H9 (cell line): Measurements from ENCODE around the gene PTGER4. TPM values are rescaled to one million over a fixed set of nuclear protein-coding genes. Genes with fewer than 3 reads are reported as not detected.

Source experiments
- DNase-seq: peaks from one replicate; pipeline ENCODE4 v3.0.0-alpha.2; 2017
- H2AFZ ChIP-seq: one replicate; pipeline ENCODE4 v1.6.1; 2013; ENCODE audit warnings: mild to moderate bottlenecking, low read length, control low read depth, moderate library complexity
- H2AK5ac ChIP-seq: 2 replicates; pipeline ENCODE4 v1.6.1; 2013; ENCODE audit warnings: low read length, control low read depth, mixed read lengths; ENCODE audit not compliant: insufficient read length
- H2BK120ac ChIP-seq: one replicate; pipeline ENCODE4 v1.6.1; 2013; ENCODE audit warnings: low read depth, mild to moderate bottlenecking, low read length, control low read depth, inconsistent platforms; ENCODE audit not compliant: poor library complexity, severe bottlenecking
- H2BK12ac ChIP-seq: 2 replicates; pipeline ENCODE4 v1.6.1; 2013; ENCODE audit warnings: low read length, control low read depth, mixed read lengths, low read depth; ENCODE audit not compliant: insufficient read length
- H2BK15ac ChIP-seq: 2 replicates; pipeline ENCODE4 v1.6.1; 2013; ENCODE audit warnings: low read depth, low read length, control low read depth
- H2BK20ac ChIP-seq: one replicate; pipeline ENCODE4 v1.6.1; 2013; ENCODE audit warnings: low read depth, mild to moderate bottlenecking, low read length, control low read depth, inconsistent platforms; ENCODE audit not compliant: poor library complexity, severe bottlenecking
- H2BK5ac ChIP-seq: 2 replicates; pipeline ENCODE4 v1.6.1; 2013; ENCODE audit warnings: low read length, control low read depth, mixed read lengths; ENCODE audit not compliant: insufficient read length
- H3K14ac ChIP-seq: 2 replicates; pipeline ENCODE4 v1.6.1; 2013; ENCODE audit warnings: low read length, control low read depth; ENCODE audit not compliant: insufficient read depth
- H3K18ac ChIP-seq: 2 replicates; pipeline ENCODE4 v1.6.1; 2013; ENCODE audit warnings: low read depth, mild to moderate bottlenecking, mixed read lengths, low read length, control low read depth; ENCODE audit not compliant: insufficient read length
- H3K23ac ChIP-seq: 2 replicates; pipeline ENCODE4 v1.6.1; 2013; ENCODE audit warnings: low read length, control low read depth, mixed read lengths, low read depth; ENCODE audit not compliant: insufficient read length
- H3K23me2 ChIP-seq: 2 replicates; pipeline ENCODE4 v1.6.1; 2013; ENCODE audit warnings: low read depth, mild to moderate bottlenecking, mixed read lengths, low read length, control low read depth; ENCODE audit not compliant: insufficient read length, poor library complexity, severe bottlenecking
- H3K27ac ChIP-seq: 2 replicates; pipeline ENCODE4 v1.5.1; 2013; ENCODE audit warnings: low read length, control low read depth, mixed read lengths, low read depth; ENCODE audit not compliant: insufficient read length
- H3K27me3 ChIP-seq: 2 replicates; pipeline ENCODE4 v1.6.1; 2013; ENCODE audit warnings: low read length, control low read depth, inconsistent platforms; ENCODE audit not compliant: insufficient read depth
- H3K4ac ChIP-seq: 2 replicates; pipeline ENCODE4 v1.6.1; 2013; ENCODE audit warnings: low read depth, mild to moderate bottlenecking, control low read depth, inconsistent platforms, low read length, moderate library complexity
- H3K4me1 ChIP-seq: 2 replicates; pipeline ENCODE4 v1.6.1; 2013; ENCODE audit warnings: low read length, control low read depth, inconsistent platforms; ENCODE audit not compliant: insufficient read depth
- H3K4me2 ChIP-seq: 2 replicates; pipeline ENCODE4 v1.6.1; 2013; ENCODE audit warnings: low read length, control low read depth, mixed read lengths; ENCODE audit not compliant: insufficient read length, insufficient read depth
- H3K56ac ChIP-seq: 2 replicates; pipeline ENCODE4 v1.6.1; 2013; ENCODE audit warnings: low read depth, mild to moderate bottlenecking, mixed read lengths, low read length, control low read depth; ENCODE audit not compliant: insufficient read length
- H3K79me1 ChIP-seq: 2 replicates; pipeline ENCODE4 v1.6.1; 2013; ENCODE audit warnings: low read depth, mild to moderate bottlenecking, moderate library complexity, low read length, control low read depth, inconsistent platforms; ENCODE audit not compliant: insufficient read depth, poor library complexity, severe bottlenecking
- H3K79me2 ChIP-seq: 2 replicates; pipeline ENCODE4 v1.6.1; 2013; ENCODE audit warnings: low read length, control low read depth, inconsistent platforms; ENCODE audit not compliant: insufficient read depth
- H3K9ac ChIP-seq: 2 replicates; pipeline ENCODE4 v1.6.1; 2013; ENCODE audit warnings: low read length, control low read depth, mixed read lengths; ENCODE audit not compliant: insufficient read length; ENCODE audit errors: extremely low read depth
- H3K9me3 ChIP-seq: one replicate; pipeline ENCODE4 v1.6.1; 2013; ENCODE audit warnings: low read depth, low read length, inconsistent platforms; ENCODE audit not compliant: control insufficient read depth
- H3T11ph ChIP-seq: one replicate; pipeline ENCODE4 v1.6.1; 2013; ENCODE audit warnings: mild to moderate bottlenecking, low read length, control low read depth, inconsistent platforms
- H4K20me1 ChIP-seq: one replicate; pipeline ENCODE4 v1.6.1; 2013; ENCODE audit not compliant: control insufficient read depth, insufficient read length, insufficient read depth
- H4K5ac ChIP-seq: 2 replicates; pipeline ENCODE4 v1.6.1; 2013; ENCODE audit warnings: low read depth, mild to moderate bottlenecking, mixed read lengths, low read length, control low read depth; ENCODE audit not compliant: insufficient read length
- H4K8ac ChIP-seq: replicated peaks from 2 replicates; pipeline ENCODE4 v1.6.1; 2013; ENCODE audit warnings: low read length, control low read depth, mixed read lengths, low read depth; ENCODE audit not compliant: insufficient read length
- H4K91ac ChIP-seq: 2 replicates; pipeline ENCODE4 v1.6.1; 2013; ENCODE audit warnings: low read depth, mild to moderate bottlenecking, moderate library complexity, mixed read lengths, low read length, control low read depth; ENCODE audit not compliant: insufficient read length
- H3K27ac Mint-ChIP-seq, 3 experiments: 2 replicates in 2 of 3; 3 replicates in 1 of 3; pipeline ENCODE4 v1.8.0; 2020 to 2021; ENCODE audit warnings: mixed read lengths in 3 of 3, mild to moderate bottlenecking in 1 of 3, moderate library complexity in 1 of 3
- H3K27me3 Mint-ChIP-seq: 2 replicates; pipeline ENCODE4 v1.8.0; 2021; ENCODE audit warnings: low read depth, mild to moderate bottlenecking, moderate library complexity, mixed read lengths
- H3K36me3 Mint-ChIP-seq, 3 experiments: 2 replicates in 2 of 3; 3 replicates in 1 of 3; pipeline ENCODE4 v1.8.0; 2020 to 2021; ENCODE audit warnings: low read depth in 3 of 3, mixed read lengths in 3 of 3; ENCODE audit not compliant: insufficient read depth in 1 of 3
- H3K4me1 Mint-ChIP-seq, 2 experiments: 2 replicates each; pipeline ENCODE4 v1.8.0; 2020; ENCODE audit warnings: mixed read lengths in 2 of 2
- H3K4me3 Mint-ChIP-seq, 2 experiments: 2 replicates in 1 of 2; 3 replicates in 1 of 2; pipeline ENCODE4 v1.8.0; 2020 to 2021; ENCODE audit warnings: mild to moderate bottlenecking in 2 of 2, mixed read lengths in 2 of 2, moderate library complexity in 1 of 2
- H3K9me3 Mint-ChIP-seq, 2 experiments: 2 replicates in 1 of 2; 3 replicates in 1 of 2; pipeline ENCODE4 v1.8.0; 2020; ENCODE audit warnings: mild to moderate bottlenecking in 2 of 2, mixed read lengths in 2 of 2, moderate library complexity in 1 of 2
- CTCF ChIP-seq: fragments of 200-600 bp; sonication (generic); conservative IDR thresholded peaks from 3 replicates; pipeline ENCODE4 v1.8.0; 2021; ENCODE audit warnings: antibody characterized with exemption, mild to moderate bottlenecking
- total RNA-seq: library from RNA; stranded (reverse); gene quantifications from 2 replicates; pipeline ENCODE4 v1.2.1, GENCODE V29; 2021

The PTGER4 gene
- total RNA-seq, 1 experiment from 2014 or later, result 0.35 TPM

GRCh38 chr5:40688996-40689395 is 9.3 kb downstream of the PTGER4 start:
- H3K4me3 Mint-ChIP-seq, result no peak overlapping the region
- no peak overlapping the region for H3K27ac Mint-ChIP-seq
- Histone ChIP-seq H3K23me2 (no peaks in the 10 kb centered on the region), H3K4me1 (no peaks in the 10 kb centered on the region), H4K91ac (no peak overlapping the region), H2BK5ac (no peak overlapping the region), H4K5ac (no peak overlapping the region), H3K14ac (no peak overlapping the region), H2AK5ac (no peak overlapping the region), H3K56ac (no peak overlapping the region), H2BK120ac (no peak overlapping the region), H3K9me3 (no peaks in the 10 kb centered on the region), H4K20me1 (no peaks in the 10 kb centered on the region), H2BK12ac (no peak overlapping the region), H3K4ac (no peak overlapping the region), H3K23ac (no peak overlapping the region), H3T11ph (no peak overlapping the region), H3K4me2 (no peak overlapping the region), H3K27ac (no peak overlapping the region), H3K27me3 (no peaks in the 10 kb centered on the region), H3K79me2 (no peaks in the 10 kb centered on the region), H2BK15ac (no peak overlapping the region), H2BK20ac (no peak overlapping the region), H4K8ac (no peak overlapping the region), H2AFZ (no peak overlapping the region), H3K18ac (no peak overlapping the region), H3K9ac (no peak overlapping the region), H3K79me1 (no peaks in the 10 kb centered on the region)
- no peak for TF ChIP-seq CTCF
- H3K9me3 Mint-ChIP-seq, result no peaks in the 10 kb centered on the region; a peak in 1 of 5 replicates
- peaks cover 7% of the 10 kb centered on the region; the same call in 1 of the 2 replicates for H3K27me3 Mint-ChIP-seq
- H3K36me3 Mint-ChIP-seq, result no peaks in the 10 kb centered on the region
- H3K4me1 Mint-ChIP-seq, result peaks cover 0 to 2% of the 10 kb centered on the region in 2 experiments; a peak in 2 of 4 replicates
- DNase-seq, result no peak
